ENCODE data around the gene CCBE1. TPM values are rescaled to one million over a fixed set of nuclear protein-coding genes. Genes with fewer than 3 reads are reported as not detected.

Gene CCBE1
- total and polyA plus RNA-seq, 12 donors, result 0.24 to 10.3 (median 1.3) TPM

DNA sequence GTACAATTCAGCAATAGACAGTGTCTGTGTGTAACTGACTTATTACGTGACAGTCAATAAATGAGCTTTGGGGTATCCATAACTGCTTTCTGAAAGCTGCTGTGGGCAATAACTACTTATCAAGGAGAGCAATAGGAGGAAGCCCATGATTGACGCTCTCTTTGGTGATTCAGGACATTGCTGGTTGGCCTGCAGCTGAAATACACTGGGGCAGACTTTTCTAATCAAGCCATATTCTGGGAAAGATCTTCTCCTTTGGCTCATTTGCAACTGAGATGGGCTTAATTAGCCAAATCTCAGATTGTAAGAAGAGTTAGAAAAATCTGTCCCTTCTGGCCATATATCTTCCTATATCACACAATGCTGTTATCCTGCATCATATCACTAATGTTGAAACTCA, 24.0 kb upstream of the CCBE1 start:
- no peak for DNase-seq

DNA sequence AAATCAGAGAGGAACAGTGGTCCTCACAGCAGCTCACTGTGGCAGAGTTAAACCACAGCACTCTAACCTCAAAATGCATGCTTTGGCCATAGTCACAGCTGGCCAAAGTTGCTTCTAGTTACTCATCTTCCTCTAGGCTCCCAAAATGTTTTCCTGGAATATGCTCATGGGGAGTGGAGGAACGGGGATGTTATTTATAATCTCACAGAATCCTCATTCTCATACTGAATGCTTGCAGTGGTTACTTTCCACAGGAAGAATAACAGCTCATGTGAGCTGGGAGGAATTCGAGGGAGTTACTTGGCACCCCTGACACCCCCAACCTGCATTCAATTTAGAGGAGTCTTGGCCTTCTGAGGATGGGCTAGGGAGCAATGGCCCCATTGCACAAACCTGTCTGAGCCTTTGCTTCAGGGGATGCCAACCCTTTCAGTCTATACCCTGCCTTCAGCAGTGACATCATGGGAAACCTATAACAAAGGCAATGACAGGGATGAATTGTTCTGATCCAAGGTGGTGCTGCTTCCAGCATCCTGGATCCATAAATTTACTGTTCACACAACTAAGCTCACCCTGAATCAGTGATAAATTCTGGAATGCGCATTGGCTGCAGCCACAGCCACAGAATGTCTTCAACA, 22.4 kb upstream of the CCBE1 start:
- Histone ChIP-seq H3K27ac (no peak overlapping the region), H3K27me3 (peaks cover 0 to 4% (median 0%) of the 10 kb centered on the region in 7 donors), H3K4me1 (peaks cover 0 to 2% (median 0%) of the 10 kb centered on the region in 9 donors), H3K4me3 (no peak overlapping the region), H3K36me3 (no peaks in the 10 kb centered on the region), H3K9me3 (peaks cover 0 to 5% (median 0%) of the 10 kb centered on the region in 11 donors)
- no peak for DNase-seq
- WGBS, 2 donors, result 52 to 72% methylated on average over 3 of the region's 3 CpGs
- TF ChIP-seq, protein P1, sequence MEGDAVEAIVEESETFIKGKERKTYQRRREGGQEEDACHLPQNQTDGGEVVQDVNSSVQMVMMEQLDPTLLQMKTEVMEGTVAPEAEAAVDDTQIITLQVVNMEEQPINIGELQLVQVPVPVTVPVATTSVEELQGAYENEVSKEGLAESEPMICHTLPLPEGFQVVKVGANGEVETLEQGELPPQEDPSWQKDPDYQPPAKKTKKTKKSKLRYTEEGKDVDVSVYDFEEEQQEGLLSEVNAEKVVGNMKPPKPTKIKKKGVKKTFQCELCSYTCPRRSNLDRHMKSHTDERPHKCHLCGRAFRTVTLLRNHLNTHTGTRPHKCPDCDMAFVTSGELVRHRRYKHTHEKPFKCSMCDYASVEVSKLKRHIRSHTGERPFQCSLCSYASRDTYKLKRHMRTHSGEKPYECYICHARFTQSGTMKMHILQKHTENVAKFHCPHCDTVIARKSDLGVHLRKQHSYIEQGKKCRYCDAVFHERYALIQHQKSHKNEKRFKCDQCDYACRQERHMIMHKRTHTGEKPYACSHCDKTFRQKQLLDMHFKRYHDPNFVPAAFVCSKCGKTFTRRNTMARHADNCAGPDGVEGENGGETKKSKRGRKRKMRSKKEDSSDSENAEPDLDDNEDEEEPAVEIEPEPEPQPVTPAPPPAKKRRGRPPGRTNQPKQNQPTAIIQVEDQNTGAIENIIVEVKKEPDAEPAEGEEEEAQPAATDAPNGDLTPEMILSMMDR (IDR thresholded peaks at IDR 0.05), result no peak
- intact Hi-C loops (cut with DNase I), result loop anchor here in 1 of 10 donors (2.0 kb wide), 1 partner anchor 59 kb away; no protein-coding TSS in a partner anchor
- ATAC-seq, result no peak

More for the DNA sequence above, 24.0 kb upstream of the CCBE1 start:
- Histone ChIP-seq H3K36me3 (no peaks in the 10 kb centered on the region), H3K4me1 (peaks cover 0 to 2% (median 0%) of the 10 kb centered on the region in 9 donors), H3K27me3 (peaks cover 0 to 4% (median 0%) of the 10 kb centered on the region in 7 donors), H3K4me3 (no peak overlapping the region), H3K9me3 (peaks cover 0 to 5% (median 0%) of the 10 kb centered on the region in 11 donors), H3K27ac (no peak overlapping the region)
- 90 to 91% methylated on average over 2 of the region's 2 CpGs for WGBS, 2 donors
- intact Hi-C loops (cut with DNase I), result no loop called here
- TF ChIP-seq, protein P1 (IDR thresholded peaks at IDR 0.05), result no peak
- no peak for ATAC-seq

DNA sequence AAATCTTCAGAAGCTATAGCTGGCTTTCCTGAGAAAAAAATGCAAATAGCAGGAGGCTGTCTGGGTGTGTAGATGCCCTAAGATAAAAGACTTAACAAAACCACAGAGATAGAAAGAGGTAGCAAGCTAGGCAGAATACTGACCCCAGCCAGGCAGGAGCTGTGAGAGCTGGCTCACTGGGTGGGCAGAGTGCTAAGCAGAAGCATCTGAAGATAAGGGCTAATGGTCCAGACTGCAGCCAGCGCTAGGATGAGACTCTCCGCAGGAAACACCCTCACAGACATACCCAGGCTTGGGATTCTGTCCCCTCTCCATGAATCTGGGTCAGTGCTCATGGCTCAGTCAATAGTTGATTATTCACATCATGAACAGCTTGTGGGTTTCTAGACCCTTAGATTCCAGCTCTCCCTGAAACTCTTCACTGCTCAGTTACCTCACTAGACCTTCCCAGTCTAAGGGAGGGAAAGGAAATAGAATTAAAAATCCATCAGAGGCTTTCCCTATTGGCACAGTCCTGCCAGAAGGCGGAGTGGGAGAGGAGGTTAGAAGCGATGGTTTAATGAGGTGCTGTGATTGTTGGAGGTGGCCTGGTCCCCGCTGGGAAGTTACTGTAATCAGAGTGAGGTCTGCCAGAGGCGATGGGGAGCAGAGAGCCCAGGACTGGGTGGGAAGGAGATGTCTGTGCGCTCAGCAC, 21.4 kb upstream of the CCBE1 start:
- Histone ChIP-seq H3K4me3 (no peak overlapping the region), H3K36me3 (no peaks in the 10 kb centered on the region), H3K9me3 (peaks cover 0 to 5% (median 0%) of the 10 kb centered on the region in 11 donors), H3K27ac (no peak overlapping the region), H3K4me1 (peaks cover 0 to 2% (median 0%) of the 10 kb centered on the region in 9 donors), H3K27me3 (peaks cover 0 to 4% (median 0%) of the 10 kb centered on the region in 7 donors)
- intact Hi-C loops (cut with DNase I), result loop anchor here in 1 of 10 donors (2.0 kb wide), 1 partner anchor 60 kb away; no protein-coding TSS in a partner anchor
- DNase-seq (no peak), ATAC-seq (no peak)
- TF ChIP-seq, protein P1 (IDR thresholded peaks at IDR 0.05), result no peak
- 47 to 62% methylated on average over 7 of the region's 7 CpGs for WGBS, 2 donors

DNA sequence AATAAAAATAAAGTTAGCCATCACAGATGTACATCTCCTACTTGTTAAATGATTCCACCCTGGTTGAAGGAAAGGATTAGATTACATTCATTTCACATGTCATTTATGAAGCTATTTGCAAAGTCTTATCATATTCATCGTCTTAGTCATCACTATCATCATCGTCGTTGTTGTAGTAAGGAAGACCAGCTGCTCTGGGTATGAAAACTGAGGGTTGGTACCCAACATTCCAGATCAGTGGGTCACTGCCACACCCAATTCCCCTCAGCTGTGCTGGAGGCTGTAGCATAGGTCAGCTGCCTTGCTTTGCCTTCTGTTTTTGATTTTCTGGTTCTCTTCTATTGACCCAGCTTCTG, 20.9 kb upstream of the CCBE1 start:
- no peaks in the 10 kb centered on the region for H3K36me3 ChIP-seq
- no peak overlapping the region for H3K4me3 ChIP-seq
- peaks cover 0 to 2% (median 0%) of the 10 kb centered on the region in 9 donors for H3K4me1 ChIP-seq
- WGBS, 2 donors, result 57 to 71% methylated on average over 3 of the region's 3 CpGs
- intact Hi-C loops (cut with DNase I), result loop anchor here in 1 of 10 donors (2.0 kb wide), 1 partner anchor 61 kb away; no protein-coding TSS in a partner anchor
- TF ChIP-seq, protein P1 (IDR thresholded peaks at IDR 0.05), result no peak
- ATAC-seq, result no peak
- H3K27ac ChIP-seq, result no peak overlapping the region
- H3K27me3 ChIP-seq, result peaks cover 0 to 4% (median 0%) of the 10 kb centered on the region in 7 donors
- peaks cover 0 to 5% (median 0%) of the 10 kb centered on the region in 11 donors for H3K9me3 ChIP-seq
- DNase-seq, result no peak
